IMR-90 (cell line): ENCODE measurements around the gene SIPA1L3. TPM values are rescaled to one million over a fixed set of nuclear protein-coding genes. Genes with fewer than 3 reads are reported as not detected.
"Not testable (repeated sequence)": the region's sequence is repeated elsewhere in the genome, so short reads cannot be mapped to it uniquely, and the experiment has no call there.

ENCODE experiments used
- ATAC-seq: fragments of 200-7000 bp; cut with Tn5 transposase; 2 replicates; pipeline ENCODE4 v1.9.1; 2020; ENCODE audit warnings: low read depth, mild to moderate bottlenecking, moderate library complexity
- BruUV-seq: library from RNA; stranded (reverse); fragments of 400-500 nt; replicated peaks from 2 replicates; lab custom pipeline; 2021; lab: Mats Ljungman, UMichigan
- CTCF ChIA-PET: fragments of 300-600 bp; formaldehyde crosslinking; extraction: SDS; loops from one replicate; lab custom pipeline; 2021; ENCODE audit warnings: antibody characterized with exemption; lab: Yijun Ruan, JAX
- POLR2A ChIA-PET: fragments of 300-600 bp; sonication (Branson Sonifier 250); formaldehyde crosslinking; loops from one replicate; lab custom pipeline; 2022; ENCODE audit warnings: antibody characterized with exemption; ENCODE audit not compliant: unreplicated experiment; lab: Charles Lee
- DNase-seq: peaks from one replicate; pipeline ENCODE4 v3.0.0; 2013
- H2AFZ ChIP-seq: replicated peaks from 2 replicates; pipeline ENCODE3; 2013; ENCODE audit warnings: low read length, mild to moderate bottlenecking; ENCODE audit not compliant: poor library complexity
- H2AK5ac ChIP-seq: 2 replicates; pipeline ENCODE4 v1.6.1; 2013; ENCODE audit warnings: low read depth, low read length, inconsistent platforms
- H2AK9ac ChIP-seq: replicated peaks from 2 replicates; pipeline ENCODE3; 2013; ENCODE audit warnings: mild to moderate bottlenecking, low read depth, low read length, moderate library complexity; ENCODE audit not compliant: poor library complexity
- H2BK120ac ChIP-seq: 2 replicates; pipeline ENCODE4 v1.6.1; 2013; ENCODE audit warnings: low read depth, low read length, inconsistent platforms
- H2BK15ac ChIP-seq: 3 replicates; pipeline ENCODE4 v1.6.1; 2013; ENCODE audit warnings: low read depth, low read length, inconsistent platforms
- H2BK20ac ChIP-seq: 2 replicates; pipeline ENCODE4 v1.6.1; 2013; ENCODE audit warnings: low read depth, mild to moderate bottlenecking, inconsistent platforms, low read length, moderate library complexity
- H2BK5ac ChIP-seq: 2 replicates; pipeline ENCODE4 v1.6.1; 2013; ENCODE audit warnings: mild to moderate bottlenecking, low read depth, low read length, inconsistent platforms; ENCODE audit not compliant: poor library complexity, severe bottlenecking
- H3K14ac ChIP-seq: replicated peaks from 2 replicates; pipeline ENCODE4 v1.6.1; 2013; ENCODE audit warnings: low read depth, low read length, inconsistent platforms
- H3K18ac ChIP-seq: 2 replicates; pipeline ENCODE4 v1.6.1; 2013; ENCODE audit warnings: low read depth, low read length, control low read depth
- H3K23ac ChIP-seq: 2 replicates; pipeline ENCODE4 v1.6.1; 2013; ENCODE audit warnings: low read depth, low read length, inconsistent platforms
- H3K27ac ChIP-seq: 2 replicates; pipeline ENCODE4 v1.5.1; 2013; ENCODE audit warnings: mild to moderate bottlenecking, control low read depth, low read length; ENCODE audit not compliant: insufficient read depth
- H3K27me3 ChIP-seq: 2 replicates; pipeline ENCODE4 v1.6.1; 2013; ENCODE audit warnings: low read length; ENCODE audit not compliant: control insufficient read depth, insufficient read depth
- H3K36me3 ChIP-seq: 2 replicates; pipeline ENCODE4 v1.6.1; 2013; ENCODE audit warnings: low read length, mixed read lengths; ENCODE audit not compliant: control insufficient read depth, insufficient read depth
- H3K4ac ChIP-seq: 2 replicates; pipeline ENCODE4 v1.6.1; 2013; ENCODE audit warnings: low read depth, low read length, inconsistent platforms
- H3K4me1 ChIP-seq: 2 replicates; pipeline ENCODE4 v1.6.1; 2013; ENCODE audit warnings: low read length, mixed read lengths; ENCODE audit not compliant: control insufficient read depth, insufficient read depth
- H3K4me2 ChIP-seq: 2 replicates; pipeline ENCODE4 v1.6.1; 2013; ENCODE audit warnings: low read depth, mild to moderate bottlenecking, control low read depth, low read length, moderate library complexity
- H3K4me3 ChIP-seq: 2 replicates; pipeline ENCODE4 v1.5.1; 2013; ENCODE audit warnings: low read depth, mild to moderate bottlenecking, control low read depth, low read length, moderate library complexity; ENCODE audit not compliant: insufficient read depth
- H3K56ac ChIP-seq: 2 replicates; pipeline ENCODE4 v1.6.1; 2013; ENCODE audit warnings: low read length, inconsistent platforms; ENCODE audit not compliant: insufficient read depth; ENCODE audit errors: extremely low read depth
- H3K79me1 ChIP-seq, 2 experiments: 2 replicates each; pipeline ENCODE4 v1.6.1; 2013; ENCODE audit warnings: low read length in 2 of 2, inconsistent platforms in 1 of 2, low read depth in 1 of 2
- H3K9ac ChIP-seq: 2 replicates; pipeline ENCODE4 v1.6.1; 2013; ENCODE audit warnings: low read depth, low read length, control low read depth
- H3K9me1 ChIP-seq: 2 replicates; pipeline ENCODE4 v1.6.1; 2013; ENCODE audit warnings: low read length, inconsistent platforms; ENCODE audit not compliant: insufficient read depth
- H3K9me3 ChIP-seq: 2 replicates; pipeline ENCODE4 v1.6.1; 2013; ENCODE audit warnings: low read length; ENCODE audit not compliant: control insufficient read depth, insufficient read depth
- H4K20me1 ChIP-seq: 2 replicates; pipeline ENCODE4 v1.6.1; 2013; ENCODE audit warnings: low read length, inconsistent platforms; ENCODE audit not compliant: insufficient read depth
- H4K5ac ChIP-seq: 2 replicates; pipeline ENCODE4 v1.6.1; 2013; ENCODE audit warnings: mild to moderate bottlenecking, low read depth, low read length, control low read depth
- H4K8ac ChIP-seq, 2 experiments: 2 replicates each; pipeline ENCODE4 v1.6.1; 2013; ENCODE audit warnings: low read depth in 2 of 2, low read length in 2 of 2, control low read depth in 1 of 2, inconsistent platforms in 1 of 2
- H4K91ac ChIP-seq: 2 replicates; pipeline ENCODE4 v1.6.1; 2013; ENCODE audit warnings: low read depth, low read length, inconsistent platforms; ENCODE audit not compliant: insufficient read depth
- WGBS, 2 experiments: methylation state at CpG; one replicate each; pipeline versions ENCODE4 v1.1.5 to v1.1.7; 2013; ENCODE audit warnings: missing lambda C conversion rate in 2 of 2; ENCODE audit not compliant: insufficient read length in 1 of 2; ENCODE audit errors: extremely low coverage in 2 of 2; 5-methylcytosine and 5-hydroxymethylcytosine counted together
- dilution Hi-C: fragments of 300-500 bp; cut with HindIII; formaldehyde crosslinking; loops from one replicate; pipeline ENCODE4 v1.14.3; 2018; ENCODE audit warnings: low sequenced_read_pairs; ENCODE audit not compliant: unreplicated experiment
- in situ Hi-C: fragments of 300-500 bp; cut with MboI; formaldehyde crosslinking; loops from 3 replicates; pipeline ENCODE4 v1.14.3; 2019; ENCODE audit warnings: low sequenced_read_pairs, inconsistent platforms, mixed read lengths
- intact Hi-C: fragments of 100-400 bp; cut with micrococcal nuclease; formaldehyde crosslinking; loops from 2 replicates; pipeline ENCODE4 v1.10.0; 2022
- polyA plus RNA-seq, 3 experiments: library from polyadenylated mRNA; depleted of rRNA; stranded (reverse); fragments of >200 nt; gene quantifications; 2 replicates each; pipeline ENCODE4 v1.2.3, GENCODE V29; 2012; ENCODE audit warnings: low replicate concordance in 1 of 3
- total RNA-seq: library from RNA; depleted of rRNA; stranded (reverse); fragments of >200 nt; gene quantifications from 2 replicates; pipeline ENCODE4 v1.2.3, GENCODE V29; 2012
- TF ChIP-seq, protein P1 (sequence below): fragments of 150-350 bp; IDR thresholded peaks from 2 replicates; pipeline ENCODE4 v1.6.1; 2016; ENCODE audit warnings: low read depth, mild to moderate bottlenecking, low read length, moderate library complexity, borderline replicate concordance

Gene SIPA1L3
- total and polyA plus RNA-seq, 2 of the 4 experiments (the other 2 are of a cell fraction), result 4.1 to 9.4 TPM

DNA sequence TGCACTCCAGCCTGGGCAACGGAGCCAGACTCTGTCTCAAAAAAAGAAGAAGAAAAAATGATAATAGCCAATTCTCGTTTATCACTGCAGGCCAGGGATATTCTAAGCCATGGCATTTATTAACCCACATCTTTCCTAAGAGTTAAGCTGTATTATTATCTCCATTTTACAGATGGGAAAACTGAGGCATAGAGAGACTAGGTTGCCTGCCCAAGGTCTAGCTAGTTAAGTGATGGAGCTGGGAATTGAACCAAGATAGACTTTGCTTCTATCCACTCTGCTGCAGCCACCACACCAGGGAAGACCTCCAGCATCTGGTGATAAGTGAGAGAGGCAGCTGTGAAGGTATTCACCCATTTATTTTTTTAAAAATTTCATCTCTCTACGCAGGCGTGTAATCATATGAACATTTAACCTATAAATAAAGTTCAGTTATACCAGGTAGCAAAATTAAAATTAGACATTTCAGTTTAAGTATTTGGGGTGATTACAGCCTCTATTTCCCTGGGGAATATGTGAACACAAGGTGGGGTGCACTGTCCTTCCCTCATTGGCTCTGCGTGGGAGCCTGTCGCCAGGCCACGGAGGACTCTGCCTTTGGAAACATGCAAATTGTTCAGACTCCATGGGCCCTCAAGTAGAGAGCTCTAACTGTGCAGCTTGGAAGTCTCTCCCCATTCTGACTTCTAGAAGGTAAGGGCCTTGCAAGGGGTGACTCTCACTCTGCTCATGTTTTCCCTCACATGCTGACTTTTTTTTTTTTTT is 157.8 kb downstream of the SIPA1L3 start (continued):
- TF ChIP-seq, protein P1, sequence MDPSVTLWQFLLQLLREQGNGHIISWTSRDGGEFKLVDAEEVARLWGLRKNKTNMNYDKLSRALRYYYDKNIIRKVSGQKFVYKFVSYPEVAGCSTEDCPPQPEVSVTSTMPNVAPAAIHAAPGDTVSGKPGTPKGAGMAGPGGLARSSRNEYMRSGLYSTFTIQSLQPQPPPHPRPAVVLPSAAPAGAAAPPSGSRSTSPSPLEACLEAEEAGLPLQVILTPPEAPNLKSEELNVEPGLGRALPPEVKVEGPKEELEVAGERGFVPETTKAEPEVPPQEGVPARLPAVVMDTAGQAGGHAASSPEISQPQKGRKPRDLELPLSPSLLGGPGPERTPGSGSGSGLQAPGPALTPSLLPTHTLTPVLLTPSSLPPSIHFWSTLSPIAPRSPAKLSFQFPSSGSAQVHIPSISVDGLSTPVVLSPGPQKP, result no peak

DNA sequence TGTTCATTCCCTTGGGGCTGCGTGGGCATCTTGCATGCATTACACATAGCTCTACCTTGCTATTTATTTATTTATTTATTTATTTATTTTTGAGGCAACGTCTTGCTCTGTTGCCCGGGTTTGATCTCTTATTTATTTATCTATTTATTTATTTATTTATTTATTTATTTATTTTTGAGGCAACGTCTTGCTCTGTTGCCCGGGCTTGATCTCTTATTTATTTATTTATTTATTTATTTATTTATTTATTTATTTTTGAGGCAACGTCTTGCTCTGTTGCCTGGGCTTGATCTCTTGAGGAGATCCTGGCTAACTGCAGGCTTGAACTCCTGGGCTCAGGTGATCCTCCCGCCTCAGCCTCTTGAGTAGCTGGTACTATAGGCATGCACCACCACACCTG is 158.8 kb downstream of the SIPA1L3 start:
- DNase-seq, result not testable (repeated sequence)

More for the DNA sequence above, 158.8 kb downstream of the SIPA1L3 start:
- ATAC-seq, H3K4me3 ChIP-seq, dilution Hi-C loops, H2BK120ac ChIP-seq, H3K36me3 ChIP-seq, H3K27ac ChIP-seq, H2AFZ ChIP-seq, H4K20me1 ChIP-seq, H4K91ac ChIP-seq, H4K5ac ChIP-seq, H3K9ac ChIP-seq, H4K8ac ChIP-seq, H3K4ac ChIP-seq, CTCF ChIA-PET, POLR2A ChIA-PET, BruUV-seq, intact Hi-C loops, H3K27me3 ChIP-seq, H3K14ac ChIP-seq, H2AK9ac ChIP-seq, H3K4me2 ChIP-seq, H2BK20ac ChIP-seq, H2BK15ac ChIP-seq, H3K9me3 ChIP-seq, H3K56ac ChIP-seq, in situ Hi-C loops, H3K18ac ChIP-seq, H3K23ac ChIP-seq, H2BK5ac ChIP-seq: not testable (repeated sequence)
- H2AK5ac ChIP-seq, result peak overlapping the region; percentile 13; the same call in 1 of the 2 replicates
- peaks cover 24% of the 10 kb centered on the region for H3K4me1 ChIP-seq
- no CpG with 5 or more reads among the region's 7 CpGs for WGBS, 2 experiments
- H3K9me1 ChIP-seq, result peaks cover 25% of the 10 kb centered on the region
- H3K79me1 ChIP-seq, result peaks cover 22 to 77% of the 10 kb centered on the region in 2 experiments
